ENCODE data around the gene LRR1. TPM values are rescaled to one million over a fixed set of nuclear protein-coding genes. Genes with fewer than 3 reads are reported as not detected.
A peak's percentile ranks its signal among the peaks of the same experiment; 100 is the strongest.
"Not testable (repeated sequence)": the region's sequence is repeated elsewhere in the genome, so short reads cannot be mapped to it uniquely, and the experiment has no call there.

The LRR1 gene
- total RNA-seq, 2 donors from 2014 or later = 7.4 to 10.3 TPM

GRCh38 chr14:49579841-49580240, 18.9 kb upstream of the LRR1 start:
- ATAC-seq (no peak), DNase-seq (no peak)
- Mint-ChIP-seq H3K27ac (peak overlapping the region; percentile 96), H3K27me3 (no peaks in the 10 kb centered on the region), H3K36me3 (ENCODE audit: low read depth) (peaks cover 12% of the 10 kb centered on the region), H3K4me3 (no peak overlapping the region), H3K4me1 (peaks cover 37% of the 10 kb centered on the region)
- no peaks in the 10 kb centered on the region for H3K9me3 ChIP-seq (ENCODE audit: control insufficient read depth, low read length, poor library complexity, severe bottlenecking)

DNA sequence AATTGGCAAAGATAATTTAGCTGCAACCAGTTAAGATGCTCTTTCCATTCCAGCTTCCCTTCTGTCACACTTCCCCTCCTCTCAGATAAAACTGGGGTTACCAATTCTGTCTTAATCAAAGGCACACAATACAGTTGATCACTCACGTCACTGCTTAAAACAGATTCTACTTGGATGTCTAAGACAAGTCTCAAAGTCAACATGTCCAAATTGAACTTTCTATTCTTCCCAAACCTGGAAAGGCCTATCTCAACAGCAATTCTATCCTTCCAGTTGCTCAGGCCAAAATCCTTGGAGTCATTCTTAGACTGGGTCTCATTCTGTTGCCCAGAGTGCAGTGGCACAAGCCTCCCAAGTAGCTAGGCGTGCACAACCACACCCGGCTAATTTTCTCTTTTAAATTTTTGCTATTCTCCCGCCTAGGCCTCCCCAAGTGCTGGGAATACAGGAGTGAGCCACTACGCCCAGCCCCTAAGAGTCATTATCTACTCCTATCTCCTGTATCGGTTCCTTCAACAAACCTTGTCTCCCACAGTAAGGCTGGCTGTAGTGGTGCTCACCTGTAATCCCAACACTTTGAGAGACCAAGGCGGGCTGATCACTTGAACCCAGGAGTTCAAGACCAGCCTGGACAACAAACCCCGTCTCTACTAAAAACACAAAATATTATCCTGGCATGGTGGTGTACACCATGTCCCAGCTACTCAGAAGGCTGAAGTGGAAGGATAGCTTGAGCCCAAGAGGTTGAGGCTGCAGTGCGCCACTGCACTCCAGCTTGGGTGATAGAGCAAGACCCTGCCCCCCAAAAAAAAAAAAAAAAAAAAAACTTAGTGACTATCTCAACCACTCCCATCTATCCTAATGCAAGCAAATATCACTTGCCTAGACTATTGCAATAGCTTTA, 17.3 kb upstream of the LRR1 start:
- Mint-ChIP-seq H3K27ac (peak overlapping the region; percentile 96), H3K36me3 (ENCODE audit: low read depth) (peaks cover 15% of the 10 kb centered on the region), H3K27me3 (no peaks in the 10 kb centered on the region), H3K4me3 (peak overlapping the region; percentile 78), H3K4me1 (peaks cover 46% of the 10 kb centered on the region)
- DNase-seq (no peak), ATAC-seq (no peak)
- H3K9me3 ChIP-seq (ENCODE audit: control insufficient read depth, low read length, poor library complexity, severe bottlenecking) = no peaks in the 10 kb centered on the region

GRCh38 chr14:49582113-49582977, 16.4 kb upstream of the LRR1 start:
- H3K27ac Mint-ChIP-seq = peak overlapping the region; percentile 96
- H3K4me3 Mint-ChIP-seq = peak overlapping the region; percentile 78
- peaks cover 13% of the 10 kb centered on the region for H3K36me3 Mint-ChIP-seq (ENCODE audit: low read depth)
- ATAC-seq (no peak), DNase-seq (no peak)
- peaks cover 48% of the 10 kb centered on the region for H3K4me1 Mint-ChIP-seq
- H3K27me3 Mint-ChIP-seq = no peaks in the 10 kb centered on the region
- no peaks in the 10 kb centered on the region for H3K9me3 ChIP-seq (ENCODE audit: control insufficient read depth, low read length, poor library complexity, severe bottlenecking)

GRCh38 chr14:49583629-49584028, 15.1 kb upstream of the LRR1 start:
- H3K27me3 Mint-ChIP-seq = no peaks in the 10 kb centered on the region
- peaks cover 10% of the 10 kb centered on the region for H3K36me3 Mint-ChIP-seq (ENCODE audit: low read depth)
- no peak for DNase-seq

DNA sequence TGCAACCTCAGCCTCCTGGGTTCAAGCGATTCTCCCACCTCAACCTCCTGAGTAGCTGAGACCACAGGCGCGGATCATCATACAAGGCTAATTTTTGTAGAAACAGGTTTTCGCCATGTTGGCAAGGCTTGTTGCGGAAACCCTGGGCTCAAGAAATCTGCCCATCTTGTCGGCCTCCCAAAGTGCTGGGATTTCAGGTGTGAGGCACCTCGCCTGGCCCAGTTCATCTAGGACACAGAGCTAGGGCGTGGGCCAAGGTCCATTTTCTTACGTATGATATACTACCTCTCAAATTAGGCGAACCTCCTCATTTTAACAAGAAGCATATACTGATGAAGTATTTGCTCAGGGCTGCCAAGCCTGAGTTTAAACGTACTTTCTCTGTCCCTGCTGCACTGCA, 14.7 kb upstream of the LRR1 start:
- Mint-ChIP-seq H3K4me3 (peak overlapping the region; percentile 97), H3K36me3 (ENCODE audit: low read depth) (peaks cover 10% of the 10 kb centered on the region), H3K27me3 (no peaks in the 10 kb centered on the region), H3K4me1 (peaks cover 48% of the 10 kb centered on the region), H3K27ac (peak overlapping the region; percentile 96)
- DNase-seq = no peak
- H3K9me3 ChIP-seq (ENCODE audit: control insufficient read depth, low read length, poor library complexity, severe bottlenecking) = no peaks in the 10 kb centered on the region
- ATAC-seq = no peak

More at GRCh38 chr14:49583629-49584028, 15.1 kb upstream of the LRR1 start:
- Mint-ChIP-seq H3K27ac (peak overlapping the region; percentile 96), H3K4me3 (peak overlapping the region; percentile 97), H3K4me1 (peaks cover 48% of the 10 kb centered on the region)
- no peaks in the 10 kb centered on the region for H3K9me3 ChIP-seq (ENCODE audit: control insufficient read depth, low read length, poor library complexity, severe bottlenecking)
- ATAC-seq = no peak

- not testable (repeated sequence) for H3K9me3 ChIP-seq (ENCODE audit: control insufficient read depth, low read length, poor library complexity, severe bottlenecking); ATAC-seq; H3K36me3 Mint-ChIP-seq (ENCODE audit: low read depth); H3K27me3 Mint-ChIP-seq; DNase-seq
- Mint-ChIP-seq H3K4me3 (peak overlapping the region; percentile 97), H3K4me1 (peaks cover 42% of the 10 kb centered on the region), H3K27ac (peak overlapping the region; percentile 96)
Observed at GRCh38 chr14:49584981-49585640, 13.6 kb upstream of the LRR1 start.

DNA sequence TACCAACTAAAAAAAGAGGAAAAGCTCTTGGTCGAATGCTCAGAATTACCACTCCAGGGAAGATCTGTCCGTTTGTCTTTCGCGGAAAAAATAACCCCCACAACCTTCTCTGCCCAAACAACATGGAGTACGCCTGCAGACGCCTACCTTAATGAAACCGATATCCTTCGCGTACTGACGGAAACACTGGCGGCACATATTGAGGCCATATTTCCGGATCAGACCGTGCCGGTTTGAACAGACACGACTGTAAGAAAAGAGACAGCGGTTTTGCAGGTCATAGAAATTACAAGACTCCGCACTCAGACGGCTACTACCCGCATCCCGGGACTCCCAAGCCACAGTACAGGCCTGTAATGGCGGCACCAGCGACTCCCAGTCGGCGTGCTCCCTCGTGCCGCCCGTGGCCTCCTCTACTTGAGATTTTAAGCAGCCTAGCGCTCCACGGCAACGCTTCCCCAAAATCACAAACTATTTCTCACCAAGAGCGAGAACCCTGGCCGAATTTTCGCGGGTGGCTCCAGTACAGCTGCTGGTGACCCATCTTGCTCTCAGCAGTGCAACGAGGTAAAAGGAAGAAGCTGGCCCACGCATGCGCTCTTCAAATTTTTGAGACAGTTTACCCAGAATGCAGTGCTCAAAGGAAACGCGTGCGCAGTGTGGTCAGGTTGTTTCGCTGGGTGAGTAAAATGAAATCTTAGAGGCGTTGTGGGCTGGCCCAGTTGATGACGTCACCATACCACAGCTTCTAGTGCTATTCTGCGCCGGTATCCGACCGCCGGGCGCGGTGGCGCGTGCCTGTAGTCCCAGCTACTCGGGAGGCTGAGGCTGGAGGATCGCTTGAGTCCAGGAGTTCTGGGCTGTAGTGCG, 12.7 kb upstream of the LRR1 start, which contains the start of gene RPS29:
TSS of gene RPS29 (minus strand) at position 578 of the 870 bp plus-strand sequence. CDS start at position 544, 34 bp downstream.
- H3K9me3 ChIP-seq (ENCODE audit: control insufficient read depth, low read length, poor library complexity, severe bottlenecking) = no peaks in the 10 kb centered on the region
- H3K27ac Mint-ChIP-seq = peak within 1 kb of the TSS; percentile 96
- DNase-seq (peak; percentile 87 to 98 (median 97)), ATAC-seq (peak; percentile 83)
- H3K27me3 Mint-ChIP-seq = no peaks in the 10 kb centered on the region
- H3K4me1 Mint-ChIP-seq = peaks cover 37% of the 10 kb centered on the region
- H3K4me3 Mint-ChIP-seq = peak within 1 kb of the TSS; percentile 97
- peaks cover 6% of the 10 kb centered on the region for H3K36me3 Mint-ChIP-seq (ENCODE audit: low read depth)

DNA sequence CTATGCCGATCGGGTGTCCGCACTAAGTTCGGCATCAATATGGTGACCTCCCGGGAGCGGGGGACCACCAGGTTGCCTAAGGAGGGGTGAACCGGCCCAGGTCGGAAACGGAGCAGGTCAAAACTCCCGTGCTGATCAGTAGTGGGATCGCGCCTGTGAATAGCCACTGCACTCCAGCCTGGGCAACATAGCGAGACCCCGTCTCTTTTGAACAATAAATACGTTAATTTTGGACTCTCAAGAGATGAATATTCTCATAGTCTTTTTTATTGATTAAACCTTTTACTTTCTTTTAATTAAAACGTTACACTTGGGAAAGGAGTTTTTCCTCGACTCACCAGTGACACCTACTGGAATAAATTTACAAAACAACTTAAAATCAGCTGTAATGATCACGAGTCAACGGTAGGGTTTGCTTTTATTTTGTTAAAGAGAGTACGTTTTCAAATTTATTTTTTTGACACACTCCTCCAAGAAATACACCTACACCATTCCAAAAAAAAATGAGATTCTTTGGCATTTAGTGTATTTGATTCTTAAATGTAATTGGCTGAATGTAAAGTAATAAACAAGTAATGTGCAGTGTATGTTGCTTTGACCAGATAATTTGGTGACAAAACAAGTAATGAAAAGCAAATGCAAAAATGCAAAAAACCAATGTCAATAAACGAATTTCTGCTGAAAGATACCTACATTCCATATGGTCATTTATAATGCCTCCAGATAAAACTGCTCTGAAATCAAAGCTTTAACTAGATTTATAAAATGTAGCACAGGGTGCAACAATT, 11.9 kb upstream of the LRR1 start:
- DNase-seq (peak in 1 of 3 donors; percentile 20), ATAC-seq (peak; percentile 50)
- Mint-ChIP-seq H3K27ac (peak overlapping the region; percentile 96), H3K27me3 (no peaks in the 10 kb centered on the region), H3K36me3 (ENCODE audit: low read depth) (peaks cover 6% of the 10 kb centered on the region), H3K4me1 (peaks cover 30% of the 10 kb centered on the region), H3K4me3 (peak overlapping the region; percentile 97)
- no peaks in the 10 kb centered on the region for H3K9me3 ChIP-seq (ENCODE audit: control insufficient read depth, low read length, poor library complexity, severe bottlenecking)

DNA sequence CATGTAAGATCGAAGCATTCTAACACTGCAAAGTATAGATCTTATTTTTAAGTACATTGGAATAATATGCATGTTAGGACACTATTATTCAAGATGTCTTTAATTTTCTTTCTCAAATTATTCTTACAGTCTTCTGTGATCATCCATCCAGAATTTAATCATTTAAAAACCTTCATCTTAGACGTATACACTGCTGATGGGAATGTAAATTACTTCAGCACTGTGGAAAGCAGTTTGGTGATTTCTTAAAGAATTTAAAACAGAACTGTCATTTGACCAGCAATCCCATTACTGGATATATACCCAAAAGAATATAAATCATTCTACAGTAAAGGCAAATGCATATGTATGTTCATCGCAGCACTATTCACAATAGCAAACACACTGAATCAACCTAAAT, 9.4 kb upstream of the LRR1 start:
- H3K27ac Mint-ChIP-seq = peak overlapping the region; percentile 84
- no peaks in the 10 kb centered on the region for H3K9me3 ChIP-seq (ENCODE audit: control insufficient read depth, low read length, poor library complexity, severe bottlenecking)
- H3K4me3 Mint-ChIP-seq = no peak overlapping the region
- peaks cover 3% of the 10 kb centered on the region for H3K36me3 Mint-ChIP-seq (ENCODE audit: low read depth)
- ATAC-seq = no peak
- H3K4me1 Mint-ChIP-seq = peaks cover 13% of the 10 kb centered on the region
- DNase-seq = no peak
- H3K27me3 Mint-ChIP-seq = no peaks in the 10 kb centered on the region

GRCh38 chr14:49593016-49593415, 5.7 kb upstream of the LRR1 start:
- Mint-ChIP-seq H3K4me3 (no peak overlapping the region), H3K27ac (no peak overlapping the region), H3K4me1 (peaks cover 5% of the 10 kb centered on the region), H3K36me3 (ENCODE audit: low read depth) (no peaks in the 10 kb centered on the region), H3K27me3 (no peaks in the 10 kb centered on the region)
- ATAC-seq = no peak
- no peaks in the 10 kb centered on the region for H3K9me3 ChIP-seq (ENCODE audit: control insufficient read depth, low read length, poor library complexity, severe bottlenecking)
- DNase-seq = no peak

DNA sequence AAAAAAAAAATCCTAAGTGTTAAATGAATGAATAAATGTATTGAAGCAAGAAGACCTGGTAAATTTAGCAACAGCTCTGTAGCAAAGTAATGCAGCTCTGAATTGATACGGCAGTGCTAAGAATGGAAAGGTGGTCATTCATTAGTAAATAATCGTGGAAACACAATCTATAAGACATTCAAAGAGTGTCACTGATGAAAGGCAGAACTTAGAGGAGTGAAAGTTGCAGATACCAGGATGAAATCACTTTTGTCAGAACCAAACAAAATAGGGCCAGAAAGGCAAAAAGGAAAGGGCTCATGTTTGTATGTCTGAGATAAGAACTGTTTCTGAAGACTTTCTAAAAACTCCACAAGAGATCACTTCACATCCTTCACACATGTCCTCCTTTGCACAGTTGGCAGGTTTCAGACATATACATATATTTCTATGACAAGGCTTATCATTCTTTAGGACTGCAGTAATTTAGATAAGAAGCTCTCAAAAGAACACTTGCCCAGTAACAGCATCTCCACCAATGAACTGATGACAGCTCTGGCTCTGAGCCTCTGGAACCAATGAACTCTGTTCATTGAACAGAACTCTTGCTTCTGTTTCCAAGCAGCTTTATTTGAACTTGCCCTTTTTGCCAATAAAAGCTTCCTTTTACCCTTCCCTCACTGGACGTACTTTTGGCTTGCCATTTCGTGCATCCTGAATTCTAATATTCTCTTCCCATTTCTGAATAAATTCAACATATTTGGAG, 4.2 kb upstream of the LRR1 start:
- Mint-ChIP-seq H3K27me3 (no peaks in the 10 kb centered on the region), H3K4me1 (peaks cover 9% of the 10 kb centered on the region), H3K4me3 (no peak overlapping the region), H3K27ac (no peak overlapping the region), H3K36me3 (ENCODE audit: low read depth) (no peaks in the 10 kb centered on the region)
- ATAC-seq (no peak), DNase-seq (no peak)
- H3K9me3 ChIP-seq (ENCODE audit: control insufficient read depth, low read length, poor library complexity, severe bottlenecking) = no peaks in the 10 kb centered on the region

Measured in T-helper 17 cell (primary cell).